GM10248 (cell line): ENCODE data around the gene TWNK.
"Not testable (repeated sequence)": the region's sequence is repeated elsewhere in the genome, so short reads cannot be mapped to it uniquely, and the experiment has no call there.

Experiments used
- CTCF ChIA-PET: fragments of 300-600 bp; sonication (Branson Sonifier 250); formaldehyde crosslinking; extraction: SDS; loops from one replicate; lab custom pipeline; 2021; ENCODE audit warnings: antibody characterized with exemption; lab: Yijun Ruan, JAX
- POLR2A ChIA-PET: fragments of 350-650 bp; sonication (Branson Sonifier 250); formaldehyde crosslinking; extraction: SDS; loops from one replicate; lab custom pipeline; 2020; ENCODE audit warnings: antibody characterized with exemption; lab: Yijun Ruan, JAX
- DNase-seq: peaks from one replicate; pipeline ENCODE4 v3.0.0; 2012; ENCODE audit errors: extremely low spot score
- CTCF ChIP-seq: IDR thresholded peaks from 2 replicates; pipeline ENCODE4 v1.5.1; 2012; ENCODE audit warnings: mild to moderate bottlenecking, low read depth; ENCODE audit errors: extremely low read depth, missing control alignments, control extremely low read depth

The TWNK gene

DNA sequence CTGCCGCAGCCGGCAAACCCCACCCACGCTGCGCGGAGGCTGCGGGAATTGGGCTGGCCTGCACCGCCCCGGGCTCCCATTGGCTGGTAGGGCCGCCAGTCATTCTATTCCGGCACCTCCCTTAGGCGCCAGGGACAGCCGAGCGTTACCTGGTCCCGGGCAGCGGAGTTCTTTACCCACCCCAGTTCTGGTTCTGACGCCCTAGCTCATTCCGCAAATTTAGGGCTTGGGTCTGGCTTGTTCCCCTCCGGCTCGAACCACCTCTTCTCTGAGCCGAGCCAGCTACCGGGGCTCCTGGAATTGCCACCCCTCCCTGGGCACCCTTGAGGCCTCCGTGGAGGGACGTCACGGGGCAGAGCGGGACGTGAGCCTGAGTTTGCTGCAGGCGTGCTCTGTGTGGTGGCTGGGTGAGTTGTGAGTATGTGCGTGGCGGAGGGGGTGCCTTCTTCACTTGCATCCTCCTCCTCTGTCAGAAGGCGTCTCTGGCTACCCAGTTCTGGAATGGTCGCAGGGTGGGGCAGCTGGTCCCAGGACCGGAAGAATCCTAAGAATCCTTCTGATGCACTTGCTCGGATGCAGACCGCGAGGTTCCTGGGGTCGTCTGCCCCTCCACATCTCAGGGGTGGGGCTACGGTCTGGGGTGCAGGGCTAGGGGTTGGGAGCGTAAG is 43.9 kb downstream of the TWNK start, which contains the start of the genes PDZD7 and SFXN3:
PDZD7 (minus strand) TSS at position 2 of the 668 bp plus-strand sequence. CDS start 910 bp downstream, outside the sequence.
SFXN3 (plus strand) TSS at position 107 of the 668 bp plus-strand sequence. CDS start 3,461 bp downstream, outside the sequence.
- POLR2A ChIA-PET = interaction anchor here (0.7 kb wide), 1 partner anchor 8 kb away, joined by 3 read pairs; no protein-coding TSS in a partner anchor
- peak; percentile 97 for DNase-seq

DNA sequence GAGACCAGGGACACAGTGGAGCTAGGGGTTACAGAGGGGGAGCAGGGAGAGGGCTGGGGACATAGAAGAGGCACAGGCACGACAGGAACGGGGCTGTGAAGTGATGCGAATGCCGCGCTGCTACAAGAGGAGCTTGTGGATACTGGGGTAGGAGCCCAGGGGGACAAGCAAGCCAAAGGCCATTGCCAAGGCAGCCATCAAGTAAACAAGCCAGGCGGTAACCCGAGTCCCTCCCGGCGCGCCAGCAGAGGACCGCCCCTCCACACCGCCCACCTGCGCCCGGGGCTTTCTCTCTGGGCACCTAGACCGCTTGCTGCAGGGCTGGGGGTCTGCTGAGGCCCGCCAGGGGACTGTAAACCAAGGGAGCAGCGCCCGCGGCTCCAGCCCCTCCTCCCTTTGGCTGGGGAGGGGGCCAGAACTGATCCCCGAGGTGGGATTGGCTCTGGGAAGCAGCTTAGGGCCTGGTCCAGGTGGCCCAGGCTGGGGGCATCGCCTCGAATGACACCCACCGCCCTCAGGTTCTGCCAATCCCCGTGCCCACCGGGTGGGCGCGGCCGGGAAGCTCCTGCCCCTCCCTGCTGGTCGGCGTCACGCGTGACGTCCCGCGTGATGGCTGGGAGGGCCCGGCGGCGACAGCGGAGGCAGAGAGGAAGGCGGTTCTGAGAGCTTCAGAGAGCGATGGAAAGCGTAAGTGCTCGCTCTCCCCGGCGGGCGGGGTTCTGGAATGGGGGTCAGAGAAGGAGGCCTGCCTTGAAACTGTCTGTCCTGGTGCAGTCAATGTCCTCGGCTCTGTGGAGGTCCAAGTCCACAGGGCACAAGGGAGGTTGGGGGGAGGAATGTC is 44.7 kb downstream of the TWNK start:
- TF ChIP-seq CTCF = no peak
- CTCF ChIA-PET = interaction anchor here (1.0 to 28.8 kb wide), 7 partner anchors 9 to 110 kb away, joined by 3 to 855 read pairs (median 16); partner anchors contain the start of genes KAZALD1 and LZTS2
- POLR2A ChIA-PET = interaction anchor here (1.0 kb wide), 1 partner anchor 11 kb away, joined by 4 read pairs; no protein-coding TSS in a partner anchor
- DNase-seq = peak; percentile 61

More for the DNA sequence above, 43.9 kb downstream of the TWNK start, which contains the start of the genes PDZD7 and SFXN3:
- no peak for TF ChIP-seq CTCF
- CTCF ChIA-PET = interaction anchor here (1.9 to 28.8 kb wide), 6 partner anchors 8 to 111 kb away, joined by 4 to 855 read pairs (median 56); partner anchors contain the start of genes KAZALD1 and LZTS2

DNA sequence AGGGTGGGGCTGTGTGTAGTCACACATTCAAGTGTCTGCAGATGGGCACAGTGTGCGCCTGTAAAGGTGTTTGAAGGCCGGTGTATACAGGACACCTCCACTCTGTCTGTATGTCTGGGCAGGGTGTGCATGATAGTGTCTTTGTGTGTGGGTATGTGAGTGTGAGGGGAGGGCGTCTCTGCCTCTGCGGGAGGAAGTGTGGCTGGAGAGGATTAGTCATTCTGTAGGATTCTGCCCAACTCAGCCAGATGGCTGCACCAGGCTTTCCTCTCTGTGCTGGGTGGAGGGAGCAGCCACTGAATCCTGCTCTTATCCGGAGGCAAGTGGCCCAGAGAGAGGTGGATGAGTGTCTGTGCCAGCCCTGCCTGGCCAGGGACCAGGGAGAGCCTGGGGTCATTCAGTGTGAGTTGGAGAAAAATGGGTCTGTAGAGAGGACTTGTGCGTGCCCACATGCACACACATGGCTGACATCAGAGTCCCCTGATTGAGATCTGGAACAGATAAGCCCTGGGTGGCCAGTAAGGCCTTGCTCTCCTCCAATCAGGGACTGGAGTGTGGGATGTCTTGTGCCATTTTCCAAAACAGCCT is 45.4 kb downstream of the TWNK start:
- no peak for TF ChIP-seq CTCF
- ChIA-PET CTCF (interaction anchor here (1.0 to 28.8 kb wide), 7 partner anchors 8 to 109 kb away, joined by 3 to 855 read pairs (median 16); partner anchors contain the start of genes KAZALD1 and LZTS2), POLR2A (interaction anchor here (1.0 kb wide), 1 partner anchor 10 kb away, joined by 4 read pairs; no protein-coding TSS in a partner anchor)
- DNase-seq = no peak

DNA sequence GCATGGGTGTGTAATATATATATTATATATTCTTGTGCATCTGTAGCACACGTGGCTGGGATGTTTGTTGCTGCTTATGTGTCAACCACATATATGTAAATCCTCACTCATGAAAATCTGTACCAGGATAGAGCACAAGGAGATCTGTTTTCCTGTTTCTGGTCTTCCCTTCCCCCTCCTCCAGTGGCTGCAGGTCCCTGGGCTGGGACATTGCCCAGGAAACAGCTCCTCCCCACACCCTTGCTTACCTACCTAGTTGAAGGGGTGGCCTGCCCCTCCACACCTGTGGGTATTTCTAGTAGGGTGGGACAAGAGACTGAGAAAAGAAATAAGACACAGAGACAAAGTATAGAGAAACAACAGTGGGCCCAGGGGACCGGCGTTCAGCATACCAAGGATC is 45.9 kb downstream of the TWNK start:
- POLR2A ChIA-PET = no interaction called here

GRCh38 chr10:101034404-101034803 is 47.1 kb downstream of the TWNK start:
- DNase-seq, POLR2A ChIA-PET: not testable (repeated sequence)
- CTCF ChIA-PET = interaction anchor here (0.7 to 28.8 kb wide), 5 partner anchors 9 to 172 kb away, joined by 3 to 855 read pairs (median 3); partner anchors contain the start of gene KAZALD1

More for the DNA sequence above, 45.9 kb downstream of the TWNK start:
- CTCF ChIA-PET = interaction anchor here (1.1 to 28.8 kb wide), 6 partner anchors 8 to 109 kb away, joined by 3 to 855 read pairs (median 54); partner anchors contain the start of gene KAZALD1
- no peak for TF ChIP-seq CTCF
- DNase-seq = no peak

DNA sequence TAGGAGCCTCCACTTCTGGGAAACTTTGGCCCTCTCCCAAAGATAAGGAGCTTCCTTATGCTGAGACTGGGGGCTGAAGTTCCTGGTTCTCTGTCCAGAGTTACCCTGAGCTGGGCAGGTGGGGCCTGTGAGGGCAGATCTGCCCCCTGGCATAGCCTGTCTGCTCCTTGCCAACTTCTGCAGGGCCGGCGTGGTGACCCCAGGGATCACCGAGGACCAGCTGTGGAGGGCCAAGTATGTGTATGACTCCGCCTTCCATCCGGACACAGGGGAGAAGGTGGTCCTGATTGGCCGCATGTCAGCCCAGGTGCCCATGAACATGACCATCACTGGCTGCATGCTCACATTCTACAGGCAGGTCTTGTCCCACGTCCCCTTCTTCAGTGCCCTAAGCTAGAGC is 48.0 kb downstream of the TWNK start:
- CTCF ChIA-PET = interaction anchor here (0.7 to 28.8 kb wide), 3 partner anchors 17 to 107 kb away, joined by 3 to 855 read pairs (median 3); partner anchors contain the start of gene KAZALD1

More for the DNA sequence above, 48.0 kb downstream of the TWNK start:
- TF ChIP-seq CTCF = no peak
- no peak for DNase-seq
- POLR2A ChIA-PET = no interaction called here
